NCI-H226 (cell line): ENCODE data around the gene IL1B.
"Not testable (repeated sequence)": the region's sequence is repeated elsewhere in the genome, so short reads cannot be mapped to it uniquely, and the experiment has no call there.

Experiments used
- DNase-seq: peaks from one replicate; pipeline ENCODE4 v3.0.0-alpha.2; 2015

Gene IL1B

DNA sequence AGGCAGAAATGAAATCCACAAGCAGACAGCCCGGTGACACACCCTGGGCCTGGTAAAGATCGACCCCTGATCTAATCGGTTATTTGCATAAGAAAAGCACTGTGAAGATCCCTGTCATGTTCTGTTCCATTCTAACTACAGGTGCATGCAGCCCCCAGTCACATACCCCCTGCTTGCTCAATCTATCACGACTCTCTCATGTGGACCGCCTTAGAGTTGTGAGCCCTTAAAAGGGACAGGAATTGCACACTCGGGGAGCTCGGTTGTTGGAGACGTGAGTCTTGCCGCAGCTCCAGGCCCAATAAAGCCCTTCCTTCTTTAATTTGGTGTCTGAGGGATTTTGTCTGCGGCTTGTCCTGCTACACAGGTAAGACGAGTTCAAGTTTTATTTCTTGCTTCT is 13.4 kb upstream of the IL1B start:
- no peak for DNase-seq

DNA sequence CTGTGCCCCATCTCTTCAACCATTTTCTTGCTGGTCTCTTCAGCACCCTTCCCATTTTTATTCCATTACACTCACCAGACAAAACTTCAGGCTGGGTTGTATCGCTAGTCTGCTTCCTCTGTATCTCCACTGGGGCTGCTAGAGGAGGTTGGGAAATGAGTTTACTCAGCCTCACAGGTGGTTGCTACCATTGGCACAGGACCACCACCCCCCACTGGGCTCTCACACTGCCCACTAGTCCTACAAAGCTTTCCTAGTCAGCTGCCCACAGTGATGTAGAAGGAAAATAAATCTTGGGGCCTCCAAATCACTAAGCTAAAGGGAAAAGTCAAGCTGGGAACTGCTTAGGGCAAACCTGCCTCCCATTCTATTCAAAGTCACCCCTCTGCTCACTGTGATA is 12.3 kb upstream of the IL1B start:
- no peak for DNase-seq

DNA sequence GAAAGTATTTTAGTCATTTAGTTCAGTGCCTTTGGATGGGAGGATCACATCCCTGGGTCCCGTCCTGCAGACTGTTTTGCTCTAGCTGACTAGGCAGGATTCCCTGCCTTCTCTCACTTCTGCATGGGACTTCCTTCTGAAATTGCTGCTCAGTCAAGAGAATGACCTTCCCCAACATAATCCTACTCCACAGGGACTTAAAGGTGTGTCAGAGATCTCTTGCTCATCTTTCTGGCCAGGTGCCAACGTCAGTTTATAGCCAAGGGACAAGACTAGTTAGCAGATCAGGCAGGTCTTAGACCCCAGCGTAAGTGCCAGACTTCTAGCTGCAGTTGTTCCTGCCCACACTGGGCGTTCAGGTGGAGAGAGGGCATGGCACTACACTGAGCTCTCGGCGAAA is 9.5 kb upstream of the IL1B start:
- no peak for DNase-seq

DNA sequence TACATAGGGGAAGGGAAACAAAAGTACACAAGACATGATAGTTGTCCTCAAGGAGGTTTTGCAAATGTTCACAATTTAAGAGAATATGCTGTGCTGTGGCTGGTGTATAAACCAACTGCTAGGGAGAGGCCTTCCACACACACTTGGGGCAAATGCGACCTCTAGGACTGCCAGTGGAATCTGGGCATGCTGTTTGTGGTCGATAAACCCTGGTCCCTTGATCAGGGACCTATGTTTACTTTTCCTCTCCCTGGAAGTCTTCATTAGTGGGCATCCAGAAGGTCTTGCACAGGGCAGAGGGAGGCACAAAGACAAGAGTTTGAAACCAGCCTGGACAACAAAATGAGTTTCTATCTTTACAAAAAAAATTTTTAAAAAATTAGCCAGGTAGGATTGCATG is 7.3 kb upstream of the IL1B start:
- DNase-seq, result no peak

DNA sequence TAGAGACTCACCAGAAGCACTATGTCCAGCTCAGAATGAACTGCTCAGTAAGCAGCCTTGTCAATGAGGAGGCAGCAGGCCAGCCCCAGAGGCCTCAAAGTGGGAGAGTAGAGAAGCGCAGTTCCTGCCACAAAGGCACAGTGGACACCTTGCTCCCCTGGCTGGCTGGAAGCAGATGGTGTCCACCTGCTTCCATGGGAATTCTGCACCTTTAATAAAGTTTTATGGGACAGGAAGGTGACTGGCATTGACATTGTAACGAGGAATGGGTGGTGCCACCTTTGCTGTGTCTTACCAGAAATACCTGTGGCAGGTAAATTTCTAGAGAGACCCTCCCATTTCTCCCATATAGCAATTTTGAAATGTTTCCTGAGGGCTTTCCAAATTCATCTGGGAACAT is 6.7 kb upstream of the IL1B start:
- DNase-seq, result no peak

DNA sequence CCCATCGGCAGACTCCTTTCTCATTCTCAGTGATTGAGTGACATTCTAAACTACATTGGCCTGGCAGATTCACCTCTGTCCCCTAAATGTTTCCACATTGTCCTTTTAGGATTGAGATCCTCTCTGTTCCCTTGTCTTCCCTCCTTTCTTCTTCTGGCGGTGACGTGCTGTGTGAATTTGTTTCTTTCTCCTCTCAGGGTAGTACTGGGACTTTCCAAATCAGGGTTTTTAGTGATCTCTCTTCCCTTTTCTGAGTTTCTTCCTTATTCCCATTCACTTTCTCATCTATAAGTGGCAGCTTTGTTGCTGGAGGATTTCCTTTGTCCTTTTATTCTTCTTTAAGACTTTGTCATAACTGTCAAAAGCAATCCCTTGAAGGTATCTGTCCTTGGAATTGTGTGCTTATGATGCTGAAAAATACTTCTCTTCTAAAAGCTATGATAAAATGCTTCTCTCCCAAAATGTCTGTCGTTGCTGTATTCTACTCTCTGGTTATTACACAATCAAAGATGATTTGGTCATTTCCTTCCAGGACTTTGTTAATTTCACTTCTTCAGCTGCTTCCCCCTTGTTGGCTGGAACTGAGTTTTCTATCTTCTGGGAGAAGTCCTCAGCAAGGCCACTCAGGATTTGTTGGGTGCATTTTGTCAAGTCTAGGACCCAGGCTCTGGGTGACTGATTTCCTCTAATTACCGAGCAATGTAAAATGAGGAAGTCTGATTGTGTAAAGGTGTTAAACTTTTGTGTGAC is 4.9 kb upstream of the IL1B start:
- no peak for DNase-seq

DNA sequence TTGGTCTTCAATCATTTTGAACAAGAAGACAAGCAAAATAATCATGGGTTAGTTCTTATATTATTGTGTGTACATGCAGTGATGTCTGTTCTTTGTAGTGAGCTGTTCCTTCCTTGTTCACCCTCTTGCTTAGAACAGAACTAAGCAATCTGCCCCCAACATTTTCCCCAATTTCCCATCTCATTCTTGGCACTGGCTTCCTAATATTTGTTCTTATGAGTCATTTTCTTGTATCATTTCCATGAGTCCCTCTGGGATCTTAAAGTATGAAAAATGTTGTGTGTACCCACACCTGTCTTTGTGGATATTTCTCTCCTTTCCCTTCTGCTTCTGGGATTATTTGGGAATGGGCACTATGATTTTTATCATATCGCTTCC is 3.5 kb upstream of the IL1B start:
- no peak for DNase-seq

DNA sequence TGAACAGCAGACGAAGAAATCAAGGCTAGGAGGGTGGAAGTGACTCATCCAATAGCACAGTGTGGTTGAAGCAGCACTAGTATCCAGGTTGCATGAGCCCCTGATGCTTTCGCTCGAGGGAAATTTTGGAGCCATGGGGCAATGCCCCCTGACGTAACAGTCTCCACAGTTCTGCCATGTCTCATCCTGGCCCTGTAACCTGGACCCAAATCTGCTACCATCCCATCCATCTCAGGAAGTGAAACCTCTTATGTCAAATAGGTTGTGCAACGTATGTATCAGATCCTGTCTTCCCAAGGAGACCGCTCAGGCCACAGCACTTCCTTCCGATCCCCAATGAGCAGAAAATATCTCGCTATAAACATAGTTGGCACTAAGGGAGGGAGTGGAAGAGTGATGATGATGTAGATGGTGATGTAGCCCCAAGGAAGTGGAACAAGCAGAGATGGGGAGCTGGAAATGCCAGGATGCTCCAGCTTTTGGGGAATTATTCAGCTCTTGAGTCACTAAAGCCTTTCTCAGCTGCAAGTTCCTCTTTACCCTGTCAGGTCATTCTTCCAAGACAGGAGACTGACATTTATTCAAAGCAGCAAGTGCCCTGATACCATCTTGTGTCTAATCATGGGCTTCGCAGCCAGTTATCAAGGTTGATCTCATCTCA is 3.0 kb upstream of the IL1B start:
- no peak for DNase-seq

DNA sequence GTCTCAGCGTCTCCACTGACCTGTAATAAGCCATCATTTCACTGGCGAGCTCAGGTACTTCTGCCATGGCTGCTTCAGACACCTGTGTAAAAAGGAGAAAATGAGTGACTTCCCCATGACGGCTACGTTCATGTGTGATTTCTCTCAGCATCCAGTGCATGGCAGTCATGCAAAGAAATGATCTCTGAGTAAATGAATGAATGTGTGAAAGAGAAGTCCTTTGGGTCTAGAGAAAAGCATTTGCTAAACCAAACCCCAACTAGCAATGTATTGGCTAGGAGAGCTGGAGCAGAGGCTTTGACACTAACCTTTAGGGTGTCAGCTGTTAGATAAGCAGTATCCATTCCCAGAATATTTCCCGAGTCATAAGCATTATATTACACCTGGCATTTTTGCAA is 417 bp downstream of the IL1B start:
- no peak for DNase-seq

DNA sequence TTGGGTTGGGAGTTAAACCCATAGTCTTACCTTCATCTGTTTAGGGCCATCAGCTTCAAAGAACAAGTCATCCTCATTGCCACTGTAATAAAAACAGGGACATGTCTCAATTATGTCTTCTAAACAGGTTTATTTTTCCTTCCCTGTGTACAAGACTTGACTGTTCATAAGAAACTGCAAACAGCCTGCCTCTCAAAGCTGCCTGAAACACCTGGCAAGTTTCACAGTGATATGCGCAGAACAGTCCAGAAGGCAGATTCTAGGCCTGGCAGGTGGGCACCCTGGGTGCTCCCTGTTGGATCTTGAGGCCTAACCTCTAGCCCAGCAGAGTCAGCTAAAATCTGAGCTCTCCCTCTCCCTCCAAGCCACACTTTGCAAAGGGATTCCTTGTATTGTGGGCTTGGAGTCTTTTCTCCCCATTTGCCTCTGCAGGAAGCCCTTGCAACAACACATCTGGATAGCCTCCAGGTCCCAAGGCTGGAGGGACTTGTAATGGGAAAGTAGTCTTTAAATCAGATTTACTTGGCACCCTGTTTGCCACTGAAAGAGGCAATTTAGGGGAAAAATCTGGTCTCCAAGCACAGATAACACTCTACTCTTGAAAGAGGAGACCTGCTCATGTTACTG is 930 bp downstream of the IL1B start:
- DNase-seq, result no peak

DNA sequence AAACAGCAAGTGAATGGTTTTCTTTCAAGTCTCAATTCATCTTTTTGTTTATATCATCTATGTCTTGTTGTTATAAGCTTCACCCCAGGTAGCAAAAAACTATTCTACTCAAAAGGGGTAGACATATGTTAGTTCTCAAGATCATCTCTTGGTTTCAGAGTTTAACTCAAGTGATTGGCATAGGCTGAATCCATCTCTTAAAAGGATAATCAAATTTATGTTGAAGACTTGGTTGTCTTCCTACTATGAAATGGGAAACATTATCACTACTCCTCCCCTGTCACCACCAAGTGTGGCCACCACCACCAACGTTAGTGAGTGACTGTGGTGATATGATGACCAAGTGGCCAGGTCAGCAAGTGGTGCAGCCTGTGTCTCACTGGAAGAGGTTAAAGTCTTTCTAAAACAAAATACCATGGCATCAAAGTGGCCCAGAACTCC is 1.5 kb downstream of the IL1B start:
- DNase-seq, result no peak

DNA sequence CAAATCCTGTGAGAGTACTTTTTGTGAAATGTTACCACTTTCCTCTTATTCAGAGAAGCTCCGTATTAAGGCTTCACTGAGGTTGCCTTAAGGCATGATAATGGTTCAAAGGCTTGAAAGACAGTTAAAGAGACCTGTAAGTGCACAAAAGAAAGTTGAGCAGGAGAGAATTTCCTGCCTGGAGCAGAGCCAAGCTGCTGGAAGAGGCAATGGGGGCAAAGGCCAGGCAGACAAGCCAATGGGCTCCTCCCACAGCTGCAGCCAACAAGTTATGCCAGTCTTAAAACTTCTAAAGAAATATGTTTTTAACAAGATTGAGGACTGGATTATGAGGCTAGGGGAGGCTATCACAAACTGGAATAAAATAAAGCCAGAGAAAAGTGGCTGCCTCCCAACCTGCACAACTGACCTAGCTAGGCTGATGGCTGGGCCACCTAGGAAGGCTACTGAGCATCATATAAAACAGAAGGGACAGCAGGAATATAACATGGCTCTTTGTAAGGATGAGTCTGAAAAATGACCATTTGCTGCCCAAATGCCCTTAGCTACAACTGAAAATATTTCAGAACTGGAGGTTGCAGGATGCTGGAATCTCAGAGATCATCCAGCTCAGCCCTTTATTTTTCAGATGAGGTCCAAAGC is 2.1 kb downstream of the IL1B start:
- peak; percentile 56 for DNase-seq

DNA sequence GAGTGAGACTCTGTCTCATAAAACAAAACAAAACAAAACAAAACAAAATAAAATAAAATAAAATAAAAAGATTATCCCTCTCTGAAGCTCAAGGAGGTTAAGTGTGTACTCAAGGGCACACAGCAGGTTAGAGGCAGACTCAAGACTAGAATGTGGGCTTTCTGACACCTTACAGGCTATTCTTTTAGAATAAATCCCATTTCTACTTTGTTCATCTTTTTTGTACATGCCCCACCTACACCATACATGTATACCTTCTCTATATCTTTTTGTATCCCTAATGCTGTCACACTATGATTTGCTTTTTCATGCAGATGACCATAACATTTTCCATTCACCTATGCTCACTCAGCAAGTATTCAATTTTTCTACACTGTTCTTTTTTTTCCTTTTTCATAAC is 2.6 kb downstream of the IL1B start:
- DNase-seq, result no peak

DNA sequence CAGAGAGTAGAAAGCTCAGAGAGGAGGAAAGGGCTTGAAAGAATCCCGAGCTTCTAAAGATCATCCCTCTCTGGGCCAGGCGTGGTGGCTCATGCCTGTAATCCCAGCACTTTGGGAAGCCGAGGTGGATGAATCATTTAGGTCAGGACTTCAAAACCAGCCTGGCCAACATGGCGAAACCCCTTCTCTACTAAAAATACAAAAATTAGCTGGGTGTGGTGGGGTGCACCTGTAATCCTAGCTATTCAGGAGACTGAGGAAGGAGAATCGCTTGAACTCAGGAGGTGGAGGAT is 3.0 kb downstream of the IL1B start:
- DNase-seq, result not testable (repeated sequence)

DNA sequence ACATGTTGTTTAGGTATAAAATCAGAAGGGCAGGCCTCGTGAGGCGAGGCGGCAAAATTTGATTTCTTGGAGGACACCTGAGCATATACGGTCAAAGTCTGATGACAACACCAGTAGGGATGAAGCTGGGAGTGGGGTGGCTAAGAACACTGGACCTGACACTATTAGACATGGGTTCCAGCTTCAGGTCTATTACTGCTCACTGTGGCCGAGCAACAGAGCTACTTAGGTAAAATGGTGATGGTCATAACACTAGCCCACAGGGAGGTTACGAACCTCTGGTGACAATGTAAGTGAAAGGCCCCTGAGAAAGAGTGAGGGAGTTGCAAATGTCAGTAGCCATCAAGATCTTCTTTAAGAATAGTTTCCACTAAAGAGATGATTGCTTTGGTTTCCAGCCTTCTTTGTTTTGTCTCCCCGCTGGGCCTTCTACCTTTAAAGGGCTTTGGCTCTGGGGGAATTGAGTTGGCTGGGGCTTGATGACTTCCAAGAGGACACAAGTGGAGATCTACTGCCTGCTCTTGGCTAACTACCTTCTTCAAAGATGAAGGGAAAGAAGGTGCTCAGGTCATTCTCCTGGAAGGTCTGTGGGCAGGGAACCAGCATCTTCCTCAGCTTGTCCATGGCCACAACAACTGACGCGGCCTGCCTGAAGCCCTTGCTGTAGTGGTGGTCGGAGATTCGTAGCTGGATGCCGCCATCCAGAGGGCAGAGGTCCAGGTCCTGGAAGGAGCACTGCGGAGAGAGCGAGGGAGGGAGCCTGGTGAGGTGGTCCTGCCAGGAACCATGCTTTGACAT is 3.5 kb downstream of the IL1B start:
- DNase-seq, result no peak

DNA sequence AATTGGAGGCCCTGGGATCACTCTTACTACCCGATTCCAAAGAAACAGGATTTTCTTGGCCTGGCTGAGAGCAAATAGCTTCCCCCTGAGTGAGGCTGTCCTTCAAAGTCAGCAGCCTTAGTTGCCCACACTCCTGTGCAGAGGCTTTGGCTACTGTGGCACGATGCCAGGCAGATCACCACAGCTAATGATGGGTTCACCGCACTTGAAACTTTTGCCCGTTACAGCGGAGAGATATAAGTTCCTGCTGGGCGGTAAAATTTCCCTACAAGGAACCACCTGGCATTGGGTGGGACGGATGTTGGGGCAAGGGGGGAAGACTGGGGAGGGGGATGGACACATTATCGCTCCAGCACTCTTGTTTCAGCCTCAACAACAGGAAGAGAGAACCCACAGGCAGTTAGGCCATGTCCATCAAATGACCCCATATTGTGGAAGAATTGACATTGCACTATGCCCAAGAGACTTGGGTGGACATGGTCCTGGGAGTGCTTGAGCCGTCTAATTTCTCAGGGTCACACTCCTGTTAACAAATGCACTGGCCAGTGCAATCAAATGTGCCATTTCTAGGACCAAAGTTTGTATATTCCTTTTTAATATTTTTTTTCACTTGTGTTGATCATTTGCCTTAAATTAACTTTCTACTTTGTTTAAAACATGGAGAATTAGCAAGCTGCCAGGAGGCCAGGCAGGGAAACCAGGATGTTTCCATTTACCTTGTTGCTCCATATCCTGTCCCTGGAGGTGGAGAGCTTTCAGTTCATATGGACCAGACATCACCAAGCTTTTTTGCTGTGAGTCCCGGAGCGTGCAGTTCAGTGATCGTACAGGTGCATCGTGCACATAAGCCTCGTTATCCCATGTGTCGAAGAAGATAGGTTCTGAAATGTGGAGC is 4.4 kb downstream of the IL1B start:
- no peak for DNase-seq

DNA sequence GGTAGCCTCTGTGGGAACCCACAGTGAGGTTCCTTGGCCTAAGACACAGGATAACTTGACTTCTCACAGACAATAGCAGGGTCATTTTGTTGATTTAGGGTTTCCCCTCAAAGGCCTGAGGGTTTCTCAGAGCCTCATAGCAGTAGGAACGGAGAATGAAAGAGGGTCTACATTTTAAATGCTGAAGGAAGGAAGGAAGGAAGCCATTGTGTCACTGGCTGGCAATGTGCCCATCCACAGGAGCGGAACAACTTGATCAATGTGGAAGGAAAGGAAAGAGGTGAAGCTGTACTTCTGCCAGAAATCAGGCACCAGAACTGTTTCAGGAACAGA is 5.1 kb downstream of the IL1B start:
- DNase-seq, result no peak

DNA sequence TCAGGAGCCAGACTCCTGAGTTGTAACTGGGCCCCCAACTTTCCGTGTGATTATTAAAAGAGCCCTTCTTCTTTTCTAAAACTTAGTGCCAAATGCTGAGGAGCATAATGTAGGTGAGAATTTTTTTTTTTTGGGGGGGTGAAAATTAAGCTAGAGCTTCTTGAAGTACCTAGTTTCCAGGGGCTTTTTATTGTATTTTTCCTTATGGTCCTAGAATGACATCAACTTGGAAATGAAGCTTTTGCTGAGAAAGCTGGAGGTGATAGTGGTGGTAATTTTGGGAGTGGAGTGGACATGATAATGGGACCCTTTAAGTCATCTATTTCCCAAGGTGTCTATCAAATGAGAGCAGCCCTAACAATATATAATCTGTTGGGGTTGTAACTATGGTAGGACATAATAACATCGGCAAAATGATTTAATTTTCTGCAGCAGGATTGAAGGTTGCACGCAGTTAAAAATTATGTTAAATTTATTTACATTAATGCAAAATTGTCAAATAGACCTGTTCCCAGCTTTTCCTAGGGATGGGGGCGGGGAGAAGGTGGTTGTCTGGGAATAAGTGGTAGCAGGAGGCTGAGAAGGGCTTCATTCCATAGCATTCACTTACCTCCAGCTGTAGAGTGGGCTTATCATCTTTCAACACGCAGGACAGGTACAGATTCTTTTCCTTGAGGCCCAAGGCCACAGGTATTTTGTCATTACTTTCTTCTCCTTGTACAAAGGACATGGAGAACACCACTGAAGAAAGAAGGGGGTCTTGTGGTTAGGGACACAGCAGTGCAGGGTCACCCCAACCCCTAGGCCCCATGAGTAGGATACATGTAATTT is 5.7 kb downstream of the IL1B start:
- no peak for DNase-seq

DNA sequence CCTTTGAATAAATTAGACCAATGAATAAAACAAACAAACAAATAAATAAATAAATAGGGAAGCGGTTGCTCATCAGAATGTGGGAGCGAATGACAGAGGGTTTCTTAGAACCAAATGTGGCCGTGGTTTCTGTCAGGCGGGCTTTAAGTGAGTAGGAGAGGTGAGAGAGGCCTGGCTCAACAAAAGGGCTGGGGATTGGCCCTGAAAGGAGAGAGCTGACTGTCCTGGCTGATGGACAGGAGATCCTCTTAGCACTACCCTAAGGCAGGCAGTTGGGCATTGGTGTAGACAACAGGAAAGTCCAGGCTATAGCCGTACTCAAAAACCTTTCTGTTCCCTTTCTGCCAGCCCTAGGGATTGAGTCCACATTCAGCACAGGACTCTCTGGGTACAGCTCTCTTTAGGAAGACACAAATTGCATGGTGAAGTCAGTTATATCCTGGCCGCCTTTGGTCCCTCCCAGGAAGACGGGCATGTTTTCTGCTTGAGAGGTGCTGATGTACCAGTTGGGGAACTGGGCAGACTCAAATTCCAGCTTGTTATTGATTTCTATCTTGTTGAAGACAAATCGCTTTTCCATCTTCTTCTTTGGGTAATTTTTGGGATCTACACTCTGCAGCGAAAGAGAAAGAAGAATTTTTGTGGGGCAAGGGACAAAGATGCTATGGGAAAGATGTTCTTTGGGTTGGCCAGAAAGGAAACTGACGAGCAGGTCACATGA is 6.5 kb downstream of the IL1B start:
- no peak for DNase-seq

DNA sequence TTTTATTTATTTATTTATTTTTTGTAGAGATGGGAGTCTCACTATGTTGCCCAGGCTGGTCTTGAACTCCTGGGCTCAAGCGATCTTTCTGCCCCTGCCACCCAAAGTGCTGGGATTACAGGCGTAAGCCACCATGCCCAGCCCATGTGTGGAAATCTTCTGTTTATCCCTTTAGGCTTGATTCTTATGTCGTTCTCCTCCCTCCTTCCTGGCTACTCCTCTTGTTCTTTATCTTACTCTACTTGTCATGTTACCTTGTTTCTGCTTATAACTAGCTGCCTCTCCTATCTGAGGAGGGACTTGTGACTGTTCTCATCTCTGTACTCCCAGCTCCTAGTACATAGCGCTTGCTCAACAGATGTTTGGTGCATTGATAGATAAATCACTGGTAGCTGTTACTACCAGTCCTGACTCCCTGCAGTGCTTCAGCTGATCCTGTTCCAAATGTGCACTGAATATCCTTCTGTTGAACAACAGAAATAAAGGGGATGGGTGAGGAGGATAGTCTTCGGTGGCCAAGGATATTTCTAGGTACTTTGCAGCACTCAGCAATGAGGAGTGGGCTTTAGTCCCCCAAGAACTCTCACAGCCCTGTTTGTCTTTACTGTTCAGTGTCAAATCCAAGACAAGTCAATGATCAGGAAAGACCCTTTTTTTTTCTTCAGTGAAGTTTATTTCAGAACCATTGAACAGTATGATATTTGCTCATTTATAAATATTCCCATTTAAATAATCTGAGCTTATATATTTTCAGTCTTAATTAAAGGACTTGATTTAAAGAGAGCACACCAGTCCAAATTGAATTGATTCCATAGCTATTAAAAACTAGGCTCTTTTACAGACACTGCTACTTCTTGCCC is 7.2 kb downstream of the IL1B start:
- no peak for DNase-seq
